GM21447 (cell line): ENCODE results near the gene XIRP1.

ENCODE experiments used
- ATAC-seq: cut with Tn5 transposase; IDR thresholded peaks from one replicate; pipeline ENCODE4 v1.9.1; 2021; ENCODE audit not compliant: unreplicated experiment

Gene XIRP1

GRCh38 chr3:39210078-39210477 is 17.7 kb upstream of the XIRP1 start:
- no peak for ATAC-seq

- no peak for ATAC-seq
Measured at GRCh38 chr3:39209329-39209970, 17.1 kb upstream of the XIRP1 start.

GRCh38 chr3:39208463-39209055 is 16.2 kb upstream of the XIRP1 start:
- ATAC-seq, result no peak

- no peak for ATAC-seq
Measured at GRCh38 chr3:39207361-39208186, 15.2 kb upstream of the XIRP1 start.

- ATAC-seq, result no peak
Measured at GRCh38 chr3:39205919-39206516, 13.6 kb upstream of the XIRP1 start.

- no peak for ATAC-seq
Measured at GRCh38 chr3:39205131-39205530, 12.7 kb upstream of the XIRP1 start.

- ATAC-seq, result no peak
Measured at GRCh38 chr3:39203860-39204259, 11.5 kb upstream of the XIRP1 start.

GRCh38 chr3:39203402-39203801 is 11.0 kb upstream of the XIRP1 start:
- no peak for ATAC-seq

GRCh38 chr3:39202094-39202493 is 9.7 kb upstream of the XIRP1 start:
- no peak for ATAC-seq

GRCh38 chr3:39196671-39197356 is 4.4 kb upstream of the XIRP1 start:
- ATAC-seq, result no peak

- ATAC-seq, result no peak
Measured at GRCh38 chr3:39196034-39196433, 3.6 kb upstream of the XIRP1 start.

GRCh38 chr3:39193391-39193790 is 996 bp upstream of the XIRP1 start:
- ATAC-seq, result no peak

GRCh38 chr3:39191773-39192172 is 622 bp downstream of the XIRP1 start:
- ATAC-seq, result no peak

- ATAC-seq, result no peak
Measured at GRCh38 chr3:39191111-39191510, 1.3 kb downstream of the XIRP1 start.

GRCh38 chr3:39190281-39191025 is 1.9 kb downstream of the XIRP1 start:
- no peak for ATAC-seq

GRCh38 chr3:39189959-39190269 is 2.5 kb downstream of the XIRP1 start:
- ATAC-seq, result peak; percentile 65

- no peak for ATAC-seq
Measured at GRCh38 chr3:39189150-39189958, 3.0 kb downstream of the XIRP1 start.

GRCh38 chr3:39188271-39189149 is 3.9 kb downstream of the XIRP1 start:
- ATAC-seq, result no peak
